Prostate gland (tissue), 2 donors: Measurements from ENCODE around the gene LYPD6B.

ENCODE experiments used
- POLR2A ChIP-seq: fragments of 450-650 bp; IDR thresholded peaks from one replicate; pipeline ENCODE4 v1.6.1; 2016; ENCODE audit warnings: antibody characterized with exemption, mild to moderate bottlenecking
- TF ChIP-seq, protein P1 (sequence below), 4 experiments: fragments of 200-600 bp in 2 of 4; fragments of 450-650 bp in 2 of 4; sonication (generic) in 2 of 4; IDR thresholded peaks; 1 replicate in 3 of 4; 2 replicates in 1 of 4; pipeline ENCODE4 v1.5.1; 2016 to 2019; ENCODE audit warnings: antibody characterized with exemption in 4 of 4, mild to moderate bottlenecking in 2 of 4, moderate library complexity in 2 of 4

GRCh38 chr2:149057401-149057800 is 18.9 kb downstream of the LYPD6B start:
- TF ChIP-seq POLR2A = no peak
- TF ChIP-seq, protein P1, sequence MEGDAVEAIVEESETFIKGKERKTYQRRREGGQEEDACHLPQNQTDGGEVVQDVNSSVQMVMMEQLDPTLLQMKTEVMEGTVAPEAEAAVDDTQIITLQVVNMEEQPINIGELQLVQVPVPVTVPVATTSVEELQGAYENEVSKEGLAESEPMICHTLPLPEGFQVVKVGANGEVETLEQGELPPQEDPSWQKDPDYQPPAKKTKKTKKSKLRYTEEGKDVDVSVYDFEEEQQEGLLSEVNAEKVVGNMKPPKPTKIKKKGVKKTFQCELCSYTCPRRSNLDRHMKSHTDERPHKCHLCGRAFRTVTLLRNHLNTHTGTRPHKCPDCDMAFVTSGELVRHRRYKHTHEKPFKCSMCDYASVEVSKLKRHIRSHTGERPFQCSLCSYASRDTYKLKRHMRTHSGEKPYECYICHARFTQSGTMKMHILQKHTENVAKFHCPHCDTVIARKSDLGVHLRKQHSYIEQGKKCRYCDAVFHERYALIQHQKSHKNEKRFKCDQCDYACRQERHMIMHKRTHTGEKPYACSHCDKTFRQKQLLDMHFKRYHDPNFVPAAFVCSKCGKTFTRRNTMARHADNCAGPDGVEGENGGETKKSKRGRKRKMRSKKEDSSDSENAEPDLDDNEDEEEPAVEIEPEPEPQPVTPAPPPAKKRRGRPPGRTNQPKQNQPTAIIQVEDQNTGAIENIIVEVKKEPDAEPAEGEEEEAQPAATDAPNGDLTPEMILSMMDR (IDR thresholded peaks at IDR 0.05) = no peak
